GM21528 (cell line): ENCODE measurements around the gene NOP16.
"Not testable (repeated sequence)": the region's sequence is repeated elsewhere in the genome, so short reads cannot be mapped to it uniquely, and the experiment has no call there.

Experiments used
- ATAC-seq: cut with Tn5 transposase; IDR thresholded peaks from one replicate; pipeline ENCODE4 v1.9.1; 2021; ENCODE audit warnings: mild to moderate bottlenecking, moderate library complexity; ENCODE audit not compliant: unreplicated experiment, low FRiP score

The NOP16 gene

GRCh38 chr5:176410486-176411180 lies 22.2 kb upstream of the NOP16 start:
- no peak for ATAC-seq

- ATAC-seq: no peak
These were observed 21.4 kb upstream of the NOP16 start for GRCh38 chr5:176409765-176410164.

DNA sequence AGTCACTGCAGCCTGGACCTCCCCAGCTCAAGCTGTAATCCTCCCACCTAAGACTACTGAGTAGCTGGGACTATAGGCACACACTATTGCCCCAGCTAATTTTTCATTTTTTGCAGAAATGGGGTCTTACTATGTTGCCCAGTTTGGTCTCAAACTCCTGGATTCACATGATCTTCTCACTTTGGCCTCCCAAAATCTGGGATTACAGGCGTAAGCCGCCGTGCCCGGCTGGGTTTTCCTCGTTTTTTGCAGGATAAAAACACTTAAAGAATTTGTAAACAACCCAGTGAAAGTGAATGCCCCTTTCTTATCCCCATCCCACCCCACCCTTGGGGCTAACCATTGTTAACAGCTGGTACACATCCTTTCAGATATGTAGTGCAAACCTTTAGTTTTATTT lies 20.2 kb upstream of the NOP16 start:
- ATAC-seq: no peak

DNA sequence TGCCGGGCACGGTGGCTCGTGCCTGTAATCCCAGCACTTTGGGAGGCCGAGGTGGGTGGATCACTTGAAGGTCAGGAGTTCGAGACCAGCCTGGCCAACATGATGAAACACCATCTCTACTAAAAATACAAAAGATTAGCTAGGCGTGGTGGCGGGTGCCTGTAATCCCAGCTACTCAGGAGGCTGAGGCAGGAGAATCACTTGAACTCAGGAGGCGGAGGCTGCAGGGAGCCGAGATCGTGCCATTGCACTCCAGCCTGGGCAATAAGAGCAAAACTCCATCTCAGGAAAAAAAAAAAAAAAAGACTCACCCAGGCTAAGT lies 19.8 kb upstream of the NOP16 start:
- ATAC-seq: not testable (repeated sequence)

- no peak for ATAC-seq
These were observed 19.3 kb upstream of the NOP16 start for GRCh38 chr5:176407456-176408251.

GRCh38 chr5:176406436-176407052 lies 18.1 kb upstream of the NOP16 start:
- no peak for ATAC-seq

GRCh38 chr5:176405656-176406435 lies 17.4 kb upstream of the NOP16 start:
- no peak for ATAC-seq

- no peak for ATAC-seq
These were observed 13.1 kb upstream of the NOP16 start for GRCh38 chr5:176401281-176402205.

DNA sequence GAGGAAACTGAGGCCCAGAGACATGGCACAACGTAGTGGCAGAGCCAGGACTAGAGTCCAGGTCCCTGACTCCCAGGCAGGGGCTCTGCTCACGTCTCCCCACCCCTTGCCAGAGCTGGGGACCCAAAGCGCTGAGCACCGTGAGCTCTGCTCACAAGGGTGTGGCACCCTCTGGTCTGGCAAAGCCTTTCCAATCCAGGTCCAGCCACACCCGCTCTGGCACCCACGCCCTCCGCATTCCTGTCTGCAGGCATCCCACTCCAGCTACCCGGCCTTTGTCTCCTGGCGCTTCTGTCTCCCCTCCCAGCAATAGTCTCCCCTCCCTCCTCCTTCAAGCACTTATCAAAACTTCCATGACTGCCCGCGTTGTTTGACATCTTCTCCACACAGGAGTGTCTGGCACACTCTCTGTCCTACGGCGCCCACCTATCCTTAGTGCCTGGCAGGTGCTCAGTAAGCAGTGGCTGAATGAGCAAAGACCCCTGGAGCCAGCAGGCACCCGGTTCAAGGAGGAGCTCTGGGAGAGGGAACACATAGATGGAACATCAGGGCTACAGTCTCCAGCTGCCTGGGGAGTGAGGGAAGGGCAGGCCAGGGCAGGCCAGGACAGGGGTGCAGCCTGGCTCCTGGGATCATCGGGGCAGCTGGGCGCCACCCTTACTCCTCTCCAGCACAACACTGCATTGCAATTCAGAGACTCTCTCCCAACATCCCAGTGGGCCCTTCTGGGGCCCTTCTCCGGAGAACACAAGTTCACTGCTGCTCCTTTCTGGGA lies 12.2 kb upstream of the NOP16 start:
- no peak for ATAC-seq

DNA sequence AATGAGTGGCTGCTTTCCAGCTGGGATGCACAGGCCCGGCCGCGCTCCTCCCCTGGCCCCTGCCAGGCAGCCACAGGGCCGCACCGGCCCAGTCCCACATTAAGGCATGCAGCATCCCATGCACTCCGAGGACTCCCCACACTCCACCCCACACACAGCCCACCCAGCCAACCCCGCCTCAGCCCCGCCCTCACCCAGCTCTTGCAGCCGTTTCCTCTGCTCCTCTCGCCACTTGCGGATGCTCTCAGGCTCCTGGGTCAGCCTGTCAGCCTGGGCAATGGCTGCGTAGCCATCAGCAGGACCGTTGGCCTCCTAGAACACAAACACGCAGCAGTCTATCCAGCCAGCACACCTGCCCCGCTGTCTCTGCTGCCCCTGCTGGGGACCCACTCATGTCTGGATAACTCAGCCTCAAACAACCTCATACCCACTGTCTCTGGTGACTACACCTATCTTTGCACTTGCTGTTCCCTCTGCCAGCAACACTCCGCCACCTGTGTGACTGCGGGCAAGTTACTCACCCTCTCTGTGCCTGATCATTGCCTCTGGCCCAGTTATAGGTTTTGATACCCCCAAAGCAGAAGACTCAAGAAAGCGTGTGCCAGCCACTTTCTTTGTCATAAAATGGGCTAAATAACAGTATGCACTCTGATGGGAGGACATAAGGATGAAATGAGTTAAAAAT lies 9.5 kb upstream of the NOP16 start:
- no peak for ATAC-seq

GRCh38 chr5:176396330-176396729 lies 7.9 kb upstream of the NOP16 start:
- ATAC-seq: no peak

DNA sequence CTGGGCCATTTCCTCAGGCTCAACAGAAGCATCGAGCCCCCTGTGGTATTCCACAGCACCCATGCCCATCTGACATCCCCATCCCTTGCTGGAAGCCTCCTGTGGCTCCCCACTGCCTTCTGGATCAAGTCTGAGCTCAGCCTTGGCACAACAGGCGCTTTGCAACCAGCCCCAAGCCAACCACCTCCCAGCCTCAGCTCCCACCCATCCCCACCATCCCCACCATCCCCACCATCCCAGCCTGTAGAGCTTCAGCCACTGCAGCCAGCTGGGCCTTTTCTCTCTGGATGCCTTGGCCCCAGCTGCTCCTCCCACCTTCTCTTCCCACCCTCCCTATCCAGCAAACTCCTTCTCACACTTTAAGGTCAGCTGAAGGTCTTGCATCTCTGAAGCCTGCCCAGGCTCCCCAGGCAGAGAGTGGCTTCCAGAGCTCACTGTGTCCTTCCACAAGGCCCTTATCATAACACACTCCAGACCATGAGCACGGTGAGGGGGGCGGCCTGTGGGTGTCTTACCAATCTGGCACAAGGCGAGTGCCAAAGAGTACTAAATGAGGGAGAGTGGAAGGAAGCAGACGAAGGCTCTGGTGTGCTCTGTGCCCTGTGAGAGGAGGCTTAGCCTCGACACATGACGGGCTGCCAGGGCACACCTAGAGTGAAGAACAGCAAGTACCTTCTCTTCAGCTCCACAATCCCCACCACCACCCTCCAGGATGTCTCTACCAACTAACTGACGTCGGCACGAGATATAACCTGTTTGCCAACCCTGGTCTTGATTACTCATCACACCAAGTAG lies 6.7 kb upstream of the NOP16 start:
- no peak for ATAC-seq

DNA sequence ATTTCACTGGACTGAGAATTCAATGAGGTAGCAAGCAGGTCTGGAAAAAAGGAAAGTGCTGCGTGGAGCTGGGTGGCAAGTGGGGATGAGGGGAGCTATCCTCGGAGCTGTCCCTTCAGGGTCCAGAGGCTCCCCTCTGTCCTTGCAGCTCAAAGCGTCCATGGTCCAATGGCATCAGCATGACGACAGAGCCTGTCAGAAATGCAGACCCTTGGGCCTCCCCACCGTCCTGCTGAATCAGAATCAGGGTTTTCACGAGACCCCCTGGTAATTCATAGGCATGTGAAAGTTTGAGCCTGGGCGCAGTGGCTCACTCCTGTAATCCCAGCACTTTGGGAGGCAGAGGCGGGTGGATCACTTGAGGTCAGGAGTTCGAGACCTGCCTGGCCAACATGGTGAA lies 5.7 kb upstream of the NOP16 start:
- no peak for ATAC-seq

- no peak for ATAC-seq
These were observed 4.1 kb upstream of the NOP16 start for GRCh38 chr5:176392526-176392925.

DNA sequence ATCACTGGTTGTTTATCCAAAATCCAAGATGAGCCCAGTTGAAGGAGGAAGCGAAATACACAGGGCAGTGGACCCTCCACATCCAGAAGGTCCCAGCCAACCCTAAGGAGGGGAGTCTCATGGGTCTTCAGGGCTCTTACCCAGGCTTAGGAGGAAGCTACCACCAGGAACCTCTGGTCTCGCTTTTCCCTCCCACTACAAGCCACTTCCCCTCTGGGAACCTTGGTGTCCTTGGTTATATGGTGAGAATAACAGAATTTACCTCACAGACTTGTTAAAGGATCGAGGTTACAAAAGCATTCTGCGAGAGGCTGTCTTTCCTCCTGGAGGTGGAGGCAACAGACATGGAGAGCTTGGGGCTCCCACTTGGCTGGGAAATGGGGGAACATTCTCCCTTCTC lies 3.6 kb upstream of the NOP16 start:
- ATAC-seq: no peak

- no peak for ATAC-seq
These were observed 3.1 kb upstream of the NOP16 start for GRCh38 chr5:176391479-176391878.

- ATAC-seq: peak; percentile 45
These were observed 1.0 kb upstream of the NOP16 start for GRCh38 chr5:176389135-176390123.
